Tibial nerve (tissue), 4 donors: ENCODE data around the gene RAPGEF2.

Experiments
- CTCF ChIP-seq, 5 experiments: fragments of 200-600 bp in 3 of 5; fragments of 450-650 bp in 2 of 5; sonication (generic) in 3 of 5; IDR thresholded peaks; one replicate each; pipeline ENCODE4 v1.5.1; 2016 to 2019; ENCODE audit warnings: antibody characterized with exemption in 5 of 5, mild to moderate bottlenecking in 3 of 5, moderate library complexity in 2 of 5
- EP300 ChIP-seq, 2 donors: sonication (generic); formaldehyde crosslinking; IDR thresholded peaks; one replicate each; pipeline ENCODE4 v1.6.1; 2017; ENCODE audit warnings: antibody characterized with exemption in 2 of 2, mild to moderate bottlenecking in 1 of 2
- POLR2A ChIP-seq, 2 donors: fragments of 450-650 bp; IDR thresholded peaks; one replicate each; pipeline ENCODE4 v1.6.1; 2017; ENCODE audit warnings: antibody characterized with exemption in 2 of 2, mild to moderate bottlenecking in 2 of 2, moderate library complexity in 2 of 2

DNA sequence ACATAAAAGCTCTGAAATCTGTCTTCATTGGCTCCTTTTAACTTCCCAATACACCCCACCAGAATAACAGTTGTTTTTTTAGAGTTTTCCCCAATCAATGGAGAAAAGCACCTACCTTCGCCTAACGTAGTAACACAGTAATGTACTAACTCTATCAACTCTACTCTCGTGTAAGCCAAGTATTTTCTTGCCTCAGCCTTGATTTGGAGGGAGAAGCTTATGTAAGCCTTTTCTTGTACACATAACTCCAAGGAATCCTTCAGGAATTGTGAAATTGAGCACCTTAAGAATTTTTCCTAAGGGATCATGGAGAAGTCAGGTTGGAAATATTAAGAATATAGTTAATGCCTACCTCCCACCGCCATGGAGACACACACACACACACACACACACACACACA is 181.2 kb downstream of the RAPGEF2 start:
- TF ChIP-seq EP300 (IDR thresholded peaks at IDR 0.05), result no peak
- TF ChIP-seq CTCF (IDR thresholded peaks at IDR 0.05), result no peak
- no peak for TF ChIP-seq POLR2A (IDR thresholded peaks at IDR 0.05)
